Measurements from ENCODE around the gene KLHL29.

KLHL29 gene

GRCh38 chr2:23359631-23360567, 25.1 kb upstream of the KLHL29 start:
- no peak for TF ChIP-seq ZBTB7A (IDR thresholded peaks at IDR 0.05; ENCODE audit: low read depth)
- TF ChIP-seq USF1 (IDR thresholded peaks at IDR 0.05), result no peak
- no peak for TF ChIP-seq CEBPB (IDR thresholded peaks at IDR 0.05)
- no peak for TF ChIP-seq TEAD4 (IDR thresholded peaks at IDR 0.05)
- TF ChIP-seq FOXM1 (IDR thresholded peaks at IDR 0.05; ENCODE audit: borderline replicate concordance, low read depth), result no peak
- no peak for TF ChIP-seq CREB1 (IDR thresholded peaks at IDR 0.05; ENCODE audit: low read depth)
- TF ChIP-seq EP300 (IDR thresholded peaks at IDR 0.05; ENCODE audit: borderline replicate concordance), result no peak
- TF ChIP-seq RAD21 (IDR thresholded peaks at IDR 0.05; ENCODE audit: low read depth), result no peak
- no peak for TF ChIP-seq YY1 (IDR thresholded peaks at IDR 0.05; ENCODE audit: low read depth)
- no peak for TF ChIP-seq EGR1 (IDR thresholded peaks at IDR 0.05)
- TF ChIP-seq TCF12 (IDR thresholded peaks at IDR 0.05; ENCODE audit: low read depth), result no peak
- TF ChIP-seq TAF1 (IDR thresholded peaks at IDR 0.05; ENCODE audit: low read depth), result no peak
- no peak for TF ChIP-seq REST (IDR thresholded peaks at IDR 0.05; ENCODE audit: low read depth)
- TF ChIP-seq NFIC (IDR thresholded peaks at IDR 0.05), result no peak
- TF ChIP-seq MAX (IDR thresholded peaks at IDR 0.05), result no peak

- no peak for TF ChIP-seq CREB1 (IDR thresholded peaks at IDR 0.05; ENCODE audit: low read depth)
- TF ChIP-seq MAX (IDR thresholded peaks at IDR 0.05), result peak; percentile 36; the same call in 1 of the 2 replicates
- TF ChIP-seq USF1 (IDR thresholded peaks at IDR 0.05), result peak; percentile 32; the same call in 1 of the 2 replicates
Measured at GRCh38 chr2:23360571-23361125, 24.3 kb upstream of the KLHL29 start.

- TF ChIP-seq CREB1 (IDR thresholded peaks at IDR 0.05; ENCODE audit: low read depth), result no peak
- no peak for TF ChIP-seq CEBPB (IDR thresholded peaks at IDR 0.05)
- TF ChIP-seq TCF12 (IDR thresholded peaks at IDR 0.05; ENCODE audit: low read depth), result no peak
- TF ChIP-seq MAX (IDR thresholded peaks at IDR 0.05), result no peak
- TF ChIP-seq NFIC (IDR thresholded peaks at IDR 0.05), result no peak
- no peak for TF ChIP-seq EP300 (IDR thresholded peaks at IDR 0.05; ENCODE audit: borderline replicate concordance)
- TF ChIP-seq EGR1 (IDR thresholded peaks at IDR 0.05), result no peak
- TF ChIP-seq TEAD4 (IDR thresholded peaks at IDR 0.05), result no peak
- no peak for TF ChIP-seq TAF1 (IDR thresholded peaks at IDR 0.05; ENCODE audit: low read depth)
- TF ChIP-seq REST (IDR thresholded peaks at IDR 0.05; ENCODE audit: low read depth), result no peak
- no peak for TF ChIP-seq USF1 (IDR thresholded peaks at IDR 0.05)
- no peak for TF ChIP-seq YY1 (IDR thresholded peaks at IDR 0.05; ENCODE audit: low read depth)
Measured at GRCh38 chr2:23361152-23361551, 23.8 kb upstream of the KLHL29 start.

GRCh38 chr2:23363268-23363667, 21.7 kb upstream of the KLHL29 start:
- no peak for TF ChIP-seq MAX (IDR thresholded peaks at IDR 0.05)
- no peak for TF ChIP-seq FOXM1 (IDR thresholded peaks at IDR 0.05; ENCODE audit: borderline replicate concordance, low read depth)
- TF ChIP-seq TEAD4 (IDR thresholded peaks at IDR 0.05), result no peak
- no peak for TF ChIP-seq ZBTB7A (IDR thresholded peaks at IDR 0.05; ENCODE audit: low read depth)
- TF ChIP-seq NFIC (IDR thresholded peaks at IDR 0.05), result no peak
- TF ChIP-seq EP300 (IDR thresholded peaks at IDR 0.05; ENCODE audit: borderline replicate concordance), result no peak
- no peak for TF ChIP-seq CREB1 (IDR thresholded peaks at IDR 0.05; ENCODE audit: low read depth)
- TF ChIP-seq REST (IDR thresholded peaks at IDR 0.05; ENCODE audit: low read depth), result no peak
- no peak for TF ChIP-seq RAD21 (IDR thresholded peaks at IDR 0.05; ENCODE audit: low read depth)
- TF ChIP-seq TAF1 (IDR thresholded peaks at IDR 0.05; ENCODE audit: low read depth), result no peak
- no peak for TF ChIP-seq YY1 (IDR thresholded peaks at IDR 0.05; ENCODE audit: low read depth)
- no peak for TF ChIP-seq CEBPB (IDR thresholded peaks at IDR 0.05)
- TF ChIP-seq TCF12 (IDR thresholded peaks at IDR 0.05; ENCODE audit: low read depth), result no peak
- no peak for TF ChIP-seq EGR1 (IDR thresholded peaks at IDR 0.05)
- no peak for TF ChIP-seq USF1 (IDR thresholded peaks at IDR 0.05)

All from Ishikawa (cell line).